SIG-M5 treated with dmso at 0.1 percent for 504 hours (cell line): ENCODE data around the gene PARP11.
"Not testable (repeated sequence)": the region's sequence is repeated elsewhere in the genome, so short reads cannot be mapped to it uniquely, and the experiment has no call there.

Experiments used
- DNase-seq: peaks from one replicate; lab custom pipeline; 2025; ENCODE audit not compliant: unreplicated experiment; lab: John Stamatoyannopoulos, UW

PARP11 gene

DNA sequence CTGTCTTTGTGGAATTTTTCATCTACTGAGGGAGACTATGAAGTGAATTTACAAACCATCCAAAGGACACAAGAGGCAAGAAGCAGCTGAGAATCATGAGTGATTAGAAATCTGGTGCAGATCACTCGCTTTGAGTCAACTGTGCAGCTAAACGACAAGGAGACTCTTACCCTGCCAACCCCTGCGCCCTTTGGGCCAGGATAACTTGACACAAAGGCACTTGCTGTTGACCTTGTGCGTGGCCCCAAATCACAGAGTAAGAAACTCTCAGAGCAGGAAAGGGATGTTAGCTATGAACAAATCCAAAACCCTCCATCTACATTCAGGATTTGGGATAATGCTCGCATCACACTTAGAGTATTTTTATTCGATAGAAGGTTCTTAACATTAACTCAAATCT lies 11.5 kb upstream of the PARP11 start:
- no peak for DNase-seq

DNA sequence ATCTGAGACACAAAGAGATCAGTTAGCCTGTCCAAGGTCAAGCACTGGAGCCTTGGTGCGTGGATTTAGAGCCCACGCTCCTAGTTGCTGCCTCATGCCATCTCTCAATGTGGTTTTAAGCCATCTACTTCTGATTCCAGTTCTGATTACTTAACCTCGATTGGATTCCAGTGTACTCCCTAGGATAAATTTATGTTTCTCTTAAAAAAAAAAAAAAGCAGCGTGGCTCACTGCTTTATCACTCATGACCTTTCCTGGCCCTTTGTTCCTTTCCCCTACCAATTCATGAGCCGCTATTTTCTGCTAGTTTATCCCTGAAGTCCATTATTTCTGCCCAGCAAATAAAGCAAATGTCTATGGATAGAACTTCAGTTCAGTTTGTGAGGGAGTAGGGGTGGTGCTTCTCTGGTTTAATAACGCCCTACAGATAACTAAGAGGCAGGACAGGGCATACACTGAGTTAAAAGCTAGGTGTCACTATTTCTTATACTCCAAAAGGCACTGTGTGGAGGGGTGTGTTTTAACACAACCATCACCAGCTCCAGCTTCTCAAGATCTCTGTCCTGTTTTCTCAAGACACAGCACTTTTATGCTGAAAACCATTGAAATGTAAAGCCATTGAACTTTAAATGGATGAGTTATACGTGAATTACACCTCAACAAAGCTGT lies 9.8 kb upstream of the PARP11 start:
- peak; percentile 47 for DNase-seq

DNA sequence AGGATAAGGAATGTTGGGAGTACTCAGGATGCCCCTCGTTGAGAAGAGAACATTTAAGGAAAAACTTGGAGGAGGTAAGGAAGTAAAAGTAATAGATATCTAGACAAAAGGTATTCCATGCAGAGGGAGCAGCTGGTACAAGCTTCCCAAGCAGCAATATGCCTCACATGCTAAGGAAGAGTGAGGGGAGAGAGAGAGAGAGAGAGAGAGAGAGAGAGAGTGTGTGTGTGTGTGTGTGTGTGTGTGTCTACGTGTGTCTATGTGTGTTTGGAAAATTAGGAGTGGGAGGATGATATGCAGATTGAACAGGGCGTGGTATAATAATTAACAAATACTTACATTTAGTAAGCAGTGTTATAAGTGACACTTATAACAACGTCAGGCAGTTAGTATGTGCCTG lies 9.2 kb upstream of the PARP11 start:
- no peak for DNase-seq

DNA sequence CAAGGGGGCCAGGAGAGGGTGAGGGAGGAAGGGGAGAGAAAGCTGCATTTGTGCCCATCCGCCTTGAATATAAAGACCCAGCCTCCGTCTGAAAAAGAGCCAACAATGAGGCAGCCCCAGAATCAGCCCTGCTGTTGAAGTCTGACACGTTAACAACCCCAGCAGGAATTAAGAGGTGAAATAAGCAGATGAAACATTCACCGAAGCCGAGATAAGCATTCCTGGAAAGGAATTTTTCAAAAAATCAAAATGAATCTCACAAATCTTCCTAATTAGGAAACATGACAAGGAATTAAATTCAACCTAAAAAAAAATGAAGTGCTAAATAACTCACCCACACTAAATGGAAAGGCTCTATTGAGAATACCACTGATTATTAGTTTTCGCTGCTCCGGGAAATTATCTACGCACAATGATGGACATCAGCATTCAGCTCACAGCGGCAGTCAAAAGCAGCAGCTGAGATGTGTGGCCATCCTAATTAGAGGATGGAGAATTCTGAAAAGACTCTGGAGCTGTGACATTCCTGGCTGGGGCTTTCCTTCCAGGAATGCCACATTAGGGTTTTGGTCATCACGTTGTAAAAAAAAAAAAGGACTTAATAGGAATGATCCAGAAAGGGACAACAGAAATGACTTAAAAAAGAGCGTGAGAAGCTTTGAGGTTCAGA lies 8.2 kb upstream of the PARP11 start:
- no peak for DNase-seq

DNA sequence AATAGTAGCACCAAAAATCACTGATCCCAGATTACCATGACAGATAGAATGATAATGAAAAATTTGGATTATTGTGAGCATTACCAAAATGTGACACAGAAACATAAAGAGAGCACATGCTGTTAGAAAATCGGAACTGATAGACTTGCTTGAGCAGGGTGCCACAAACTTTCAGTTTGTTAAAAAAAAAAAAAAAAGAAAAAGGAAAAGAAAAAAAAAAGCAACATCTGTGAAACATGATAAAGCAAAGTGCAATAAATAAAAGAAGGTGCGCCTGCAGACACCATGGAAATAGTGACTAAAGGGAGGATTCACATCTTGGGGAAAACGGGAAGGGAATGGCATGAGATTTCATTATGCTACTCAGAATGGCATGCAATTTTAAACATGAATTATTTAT lies 6.6 kb upstream of the PARP11 start:
- DNase-seq: no peak

DNA sequence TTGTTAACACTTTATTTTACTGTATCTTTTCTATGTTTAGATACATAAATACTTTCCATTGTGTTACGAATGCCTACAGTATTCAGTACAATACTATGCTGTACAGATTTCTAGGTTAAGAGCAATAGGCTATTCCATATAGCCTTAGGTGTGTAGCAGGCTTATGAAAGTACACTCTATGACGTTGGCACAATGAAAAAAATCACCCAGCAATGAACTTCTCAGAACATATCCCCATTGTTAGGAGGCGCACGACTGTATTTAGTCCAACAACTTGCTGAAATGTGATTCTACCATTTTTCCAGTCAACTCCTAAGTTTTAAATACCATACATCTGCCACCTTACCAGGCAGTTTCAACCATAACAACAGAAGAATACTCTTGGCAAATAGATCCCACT lies 1.8 kb downstream of the PARP11 start:
- no peak for DNase-seq

DNA sequence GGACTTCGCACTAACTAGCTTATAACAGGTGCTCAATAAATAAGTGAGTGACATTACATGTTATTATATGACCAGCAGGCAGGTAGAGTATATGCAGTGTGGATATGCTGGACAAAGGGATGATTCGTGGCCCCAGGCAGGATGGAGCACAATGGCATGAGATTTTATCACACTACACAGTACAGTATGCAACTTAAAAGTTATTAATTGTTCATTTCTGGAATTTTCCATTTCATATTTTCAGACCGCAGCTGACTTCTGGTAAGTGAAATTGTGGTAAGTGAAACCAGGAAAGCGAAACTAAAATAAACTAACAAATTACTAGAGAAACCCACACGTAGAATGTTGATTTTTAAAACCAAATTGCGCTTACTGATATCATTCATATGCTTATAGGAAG lies 3.3 kb downstream of the PARP11 start:
- DNase-seq: no peak

DNA sequence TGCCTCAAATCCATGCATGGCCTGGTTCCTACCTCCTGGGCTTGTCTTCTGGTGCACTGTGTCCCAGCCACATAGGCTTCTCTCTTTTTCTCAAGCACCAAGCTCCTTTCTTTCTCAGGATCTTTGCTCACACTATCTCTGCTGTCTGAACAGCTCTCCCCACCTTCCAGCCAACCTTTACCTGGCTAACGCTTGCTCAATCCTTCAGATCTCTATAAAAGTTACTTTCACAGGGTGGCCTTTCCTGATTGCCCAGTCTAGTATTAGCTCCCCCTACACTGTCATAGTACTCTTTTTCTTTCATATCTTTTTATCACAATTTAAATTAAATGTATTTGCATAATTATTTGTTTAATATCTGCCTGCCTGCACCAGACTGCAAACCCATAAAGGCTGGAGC lies 3.8 kb downstream of the PARP11 start:
- no peak for DNase-seq

DNA sequence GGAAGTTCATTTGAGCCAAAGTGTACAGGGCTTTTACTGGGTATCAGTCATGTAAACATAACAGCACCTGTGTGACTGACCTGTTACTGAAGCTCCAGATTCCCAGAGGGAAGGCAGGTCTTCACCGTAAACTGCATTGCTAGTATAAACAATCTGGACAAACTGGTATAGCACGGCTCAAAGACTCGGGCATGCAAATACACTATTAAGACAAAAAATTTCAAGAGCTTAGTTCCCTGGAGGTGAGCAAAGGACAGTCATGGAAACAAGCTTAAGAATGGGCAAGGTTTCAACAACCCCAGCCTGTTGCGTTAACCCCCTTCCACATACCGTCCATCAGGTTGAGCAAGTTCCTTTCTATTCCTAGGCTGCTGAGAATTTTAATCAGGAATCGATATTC lies 9.4 kb downstream of the PARP11 start:
- DNase-seq: peak; percentile 30

DNA sequence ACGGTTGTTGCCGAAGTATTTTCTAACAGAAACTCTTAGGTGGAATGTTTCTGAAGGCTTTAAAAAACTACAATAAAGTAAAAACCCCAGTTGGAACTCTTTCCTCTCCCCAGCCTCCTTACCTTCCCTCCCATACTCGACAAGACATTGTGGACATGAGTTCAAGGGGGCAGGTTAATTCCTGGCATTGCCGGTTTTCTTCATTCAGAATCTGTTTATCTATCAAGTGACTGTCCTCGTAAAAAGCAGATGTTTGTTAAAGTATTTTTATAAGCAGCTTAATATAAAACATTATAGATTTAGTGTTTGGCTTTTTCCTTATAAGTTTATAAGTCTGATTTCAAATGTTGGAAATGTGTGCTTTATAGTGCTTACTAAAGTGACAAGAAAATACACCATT lies 30.7 kb downstream of the PARP11 start:
- DNase-seq: no peak

DNA sequence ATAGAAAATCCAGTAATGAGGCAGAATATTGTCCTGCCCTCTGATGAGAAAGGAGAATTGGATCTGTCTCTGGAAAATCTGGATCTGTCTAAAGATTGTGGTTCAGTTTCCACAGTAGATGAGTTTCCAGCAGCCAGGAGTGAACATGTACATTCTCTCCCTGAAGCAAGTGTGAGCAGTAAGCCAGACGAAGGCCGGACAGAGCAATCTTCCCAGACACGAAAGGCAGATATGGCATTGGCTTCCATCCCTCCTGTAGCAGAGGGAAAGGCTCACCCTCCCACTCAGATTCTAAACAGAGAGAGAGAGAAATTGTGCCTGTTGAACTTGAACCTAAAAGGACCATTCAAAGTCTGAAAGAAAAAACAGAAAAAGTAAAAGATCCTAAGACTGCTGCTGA lies 31.4 kb downstream of the PARP11 start:
- no peak for DNase-seq

DNA sequence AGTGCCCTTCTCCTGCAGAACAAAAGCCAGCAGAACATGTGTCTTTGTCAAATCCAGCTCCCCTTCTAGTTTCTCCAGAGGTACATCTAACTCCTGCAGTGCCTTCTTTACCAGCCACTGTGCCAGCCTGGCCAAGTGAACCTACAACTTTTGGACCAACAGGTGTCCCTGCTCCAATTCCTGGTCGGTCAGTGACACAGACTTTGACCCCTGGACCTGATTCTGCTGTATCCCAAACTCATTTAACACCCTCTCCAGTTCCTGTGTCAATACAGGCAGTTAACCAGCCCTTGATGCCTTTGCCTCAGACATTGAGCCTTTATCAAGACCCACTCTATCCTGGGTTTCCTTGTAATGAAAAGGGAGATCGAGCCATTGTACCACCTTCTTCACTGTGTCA lies 32.4 kb downstream of the PARP11 start:
- not testable (repeated sequence) for DNase-seq

DNA sequence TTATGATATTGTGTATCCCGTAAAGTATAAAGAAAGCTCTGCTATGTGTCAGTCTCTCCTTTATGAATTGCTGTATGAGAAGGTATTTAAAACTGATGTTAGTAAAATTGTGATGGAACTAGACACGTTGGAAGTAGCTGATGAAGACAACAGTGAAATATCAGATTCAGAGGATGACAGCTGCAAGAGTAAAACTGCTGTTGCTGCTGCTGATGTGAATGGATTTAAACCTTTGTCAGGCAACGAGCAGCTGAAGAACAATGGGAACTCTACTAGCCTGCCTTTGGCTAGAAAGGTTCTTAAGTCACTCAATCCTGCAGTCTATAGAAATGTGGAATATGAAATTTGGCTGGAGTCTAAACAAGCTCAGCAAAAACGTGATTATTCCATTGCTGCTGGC lies 33.5 kb downstream of the PARP11 start:
- DNase-seq: not testable (repeated sequence)

DNA sequence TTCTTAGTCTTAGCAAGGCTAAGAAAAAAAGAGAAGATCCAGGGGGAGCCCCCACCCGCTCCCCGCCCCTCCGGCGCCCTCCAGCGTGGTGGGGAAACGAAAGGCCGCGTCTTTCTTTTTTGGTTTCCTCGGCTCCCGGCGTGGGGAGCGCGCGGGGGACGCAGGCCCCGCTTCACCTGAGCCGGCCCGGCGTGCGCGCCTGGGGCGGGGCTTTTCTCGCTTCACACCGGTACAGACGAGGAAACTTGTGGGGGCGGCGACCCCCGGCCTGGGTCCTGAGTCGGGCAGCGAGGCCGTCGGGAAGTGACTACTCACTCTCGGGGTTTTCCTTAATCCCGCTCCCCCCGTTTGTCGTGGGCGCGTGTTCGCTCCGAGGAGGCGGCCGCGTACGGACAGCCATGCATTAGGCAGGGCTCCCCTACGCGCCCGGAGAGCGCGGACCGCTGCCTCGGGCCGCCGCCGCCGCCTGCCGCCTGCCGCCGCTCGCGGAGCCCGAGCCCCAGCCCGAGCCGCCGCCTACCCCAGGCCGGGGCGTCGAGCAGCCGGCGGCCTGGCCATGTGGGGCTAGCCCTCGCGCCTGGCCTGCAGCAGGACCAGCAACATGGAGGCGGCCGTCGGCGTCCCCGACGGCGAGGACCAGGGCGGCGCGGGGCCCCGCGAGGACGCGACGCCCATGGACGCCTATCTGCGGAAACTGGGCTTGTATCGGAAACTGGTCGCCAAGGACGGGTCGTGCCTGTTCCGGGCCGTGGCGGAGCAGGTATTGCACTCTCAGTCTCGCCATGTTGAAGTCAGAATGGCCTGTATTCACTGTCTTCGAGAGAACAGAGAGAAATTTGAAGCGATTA lies 34.3 kb downstream of the PARP11 start:
- not testable (repeated sequence) for DNase-seq

DNA sequence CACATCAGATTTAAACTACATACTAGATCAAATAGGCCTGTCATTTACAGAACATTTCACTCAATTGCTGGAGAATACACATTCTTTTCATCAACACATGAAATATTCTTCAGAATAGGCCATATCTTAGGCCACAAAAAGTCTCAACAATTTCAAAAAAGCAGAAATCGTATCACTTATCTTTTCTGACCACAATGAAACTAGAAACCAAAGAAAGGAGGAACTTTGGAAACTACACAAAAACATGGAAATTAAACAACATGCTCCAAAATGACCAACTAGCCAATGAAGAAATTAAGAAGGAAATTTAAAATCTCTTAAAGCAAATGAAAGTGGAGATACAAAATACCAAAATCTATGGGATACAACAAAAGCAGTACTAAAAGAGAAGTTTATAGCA lies 35.1 kb downstream of the PARP11 start:
- DNase-seq: peak; percentile 51

DNA sequence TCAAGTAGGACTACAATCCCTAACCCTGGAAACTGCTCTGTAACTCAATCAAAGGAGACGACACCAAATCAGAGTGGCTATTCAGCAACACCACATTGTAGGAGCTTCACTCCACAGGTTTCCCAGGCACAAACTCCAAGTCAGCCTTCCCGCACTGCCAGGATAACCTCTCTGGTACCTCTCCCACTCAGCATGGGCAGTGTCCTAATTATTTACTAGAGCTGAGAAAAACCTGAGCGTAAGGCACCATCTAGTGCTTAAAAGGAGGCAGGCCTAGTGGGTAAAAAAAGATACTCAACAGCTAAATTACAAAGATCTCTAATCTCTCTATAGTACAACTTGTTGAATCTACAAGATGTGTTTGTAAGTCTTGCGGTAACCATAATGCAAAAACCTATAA lies 36.1 kb downstream of the PARP11 start:
- no peak for DNase-seq

DNA sequence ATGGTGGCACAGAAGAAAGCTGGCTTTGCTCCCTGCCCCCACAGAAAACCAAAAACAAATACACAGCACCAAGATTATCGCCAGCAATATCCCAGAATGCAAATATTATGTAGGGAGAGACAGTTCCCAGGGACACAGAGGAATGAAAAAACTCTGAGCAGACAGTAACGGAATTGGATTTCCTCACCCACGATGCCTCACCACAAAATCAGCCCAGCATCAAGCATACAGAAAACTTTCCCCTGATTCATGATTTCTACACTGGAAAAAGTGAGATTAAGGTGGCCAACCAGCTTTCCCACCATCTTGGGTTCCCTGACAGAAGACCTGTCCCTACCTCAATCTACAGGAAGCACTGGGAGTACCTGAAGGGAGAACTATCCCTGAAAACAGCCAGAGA lies 36.6 kb downstream of the PARP11 start:
- DNase-seq: no peak

DNA sequence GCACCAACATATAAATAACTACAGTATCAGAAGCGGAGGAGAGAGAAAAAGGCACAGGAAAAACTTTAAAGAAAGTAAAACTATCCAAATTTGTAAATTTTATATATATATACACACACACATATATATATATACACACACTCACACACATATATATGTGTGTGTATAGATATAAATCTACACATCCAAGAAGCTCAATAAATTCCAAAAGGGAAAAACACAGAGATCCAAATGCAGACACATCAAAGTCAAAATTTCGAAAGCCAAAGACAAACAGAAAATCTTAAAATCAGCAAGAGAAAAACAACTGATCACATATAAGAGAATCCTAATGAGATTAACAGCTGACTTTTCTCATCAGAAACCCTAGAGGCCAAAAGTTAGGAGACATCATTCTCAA lies 37.3 kb downstream of the PARP11 start:
- no peak for DNase-seq

DNA sequence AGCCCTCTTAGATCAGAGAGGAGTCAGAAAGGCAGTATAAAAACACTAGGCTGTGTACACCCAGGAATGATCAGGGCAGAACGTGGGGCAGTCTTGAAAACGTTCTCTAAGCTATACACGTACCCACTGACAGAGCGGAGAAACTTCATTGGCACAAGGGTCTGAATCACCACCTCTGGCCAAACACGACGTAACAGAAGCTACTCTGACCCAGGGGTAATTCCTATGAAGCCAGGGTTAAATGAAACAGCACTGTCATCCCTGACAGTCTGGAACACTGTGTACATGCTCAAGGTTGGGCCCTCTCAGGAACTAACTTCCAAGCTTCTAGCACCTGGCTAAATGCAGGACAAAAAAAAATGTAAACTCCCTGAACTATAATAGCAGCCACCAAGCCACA lies 38.4 kb downstream of the PARP11 start:
- no peak for DNase-seq

DNA sequence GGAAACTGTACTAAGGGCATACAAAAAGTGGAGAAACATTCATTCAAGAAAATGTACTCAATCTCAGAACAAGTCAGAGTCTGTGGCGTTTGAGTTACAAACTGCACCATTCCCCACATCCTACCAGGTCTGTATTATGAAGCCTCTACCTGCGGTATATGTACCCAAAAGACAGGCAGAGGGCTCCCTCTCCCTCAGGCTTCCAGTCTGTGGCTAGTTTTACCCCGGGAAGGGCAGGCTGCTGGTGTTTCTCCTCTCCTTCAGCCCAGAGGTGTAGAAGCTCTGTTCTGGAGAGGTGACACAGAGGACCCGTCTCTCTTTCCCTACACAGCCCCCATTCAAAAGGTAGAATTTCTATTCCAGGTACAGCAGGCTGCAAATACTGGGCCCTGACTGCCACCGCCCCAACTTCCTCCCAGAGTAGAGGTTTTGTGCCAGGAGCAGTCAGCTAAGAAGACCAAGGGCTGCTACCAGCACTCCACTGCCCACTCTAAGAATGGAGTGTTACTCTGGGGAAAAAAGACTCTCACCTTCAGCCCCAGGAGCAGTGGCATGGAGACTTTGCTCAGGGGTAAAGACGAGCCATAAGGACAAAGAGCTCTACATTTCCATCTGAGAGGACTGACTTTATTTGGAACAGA lies 39.4 kb downstream of the PARP11 start:
- no peak for DNase-seq

DNA sequence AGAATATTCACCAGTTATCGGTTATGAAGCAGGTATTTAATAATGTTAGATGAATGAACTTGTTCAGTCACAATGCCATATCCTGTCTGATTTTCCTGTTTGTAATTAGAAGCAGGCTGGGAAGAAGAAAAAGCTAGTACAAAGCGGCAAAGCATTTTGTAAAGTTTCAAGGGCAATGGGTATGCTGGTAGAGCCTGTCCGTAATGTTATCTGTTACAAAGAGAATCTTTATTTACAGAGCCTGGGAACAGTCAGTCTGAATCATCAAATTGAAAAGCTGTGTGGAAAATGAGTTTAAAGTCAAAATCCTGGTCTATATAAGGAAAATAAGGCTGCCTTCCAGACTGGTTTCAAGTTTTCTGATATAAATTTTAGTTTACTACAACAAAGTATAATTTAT lies 40.5 kb downstream of the PARP11 start:
- no peak for DNase-seq

DNA sequence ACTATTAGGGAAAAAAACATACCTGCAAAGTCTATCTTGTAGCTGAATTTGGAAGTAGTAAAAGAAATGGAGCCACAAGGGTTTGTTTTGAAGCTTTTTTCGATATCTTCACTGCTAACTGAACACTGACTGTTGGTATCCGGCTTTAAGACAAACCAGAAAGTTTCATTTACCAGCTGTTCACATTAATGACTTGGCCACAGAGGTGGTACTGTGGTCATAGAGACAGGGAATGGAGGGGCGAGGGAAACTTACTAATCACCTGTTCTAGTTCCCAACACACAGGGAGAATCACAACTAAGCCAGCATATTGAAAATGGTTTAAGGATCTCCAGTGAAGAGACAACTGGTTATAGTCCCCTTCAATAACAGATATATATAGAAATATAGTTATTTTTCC lies 44.3 kb downstream of the PARP11 start:
- DNase-seq: no peak
